Mucosa of stomach (tissue), 1 donor: ENCODE results near the gene P2RY12.

ENCODE experiments used
- H3K27me3 ChIP-seq: one replicate; pipeline ENCODE4 v1.7.0; 2013; ENCODE audit warnings: mild to moderate bottlenecking, low read length; ENCODE audit not compliant: control insufficient read depth, insufficient read depth
- H3K36me3 ChIP-seq: one replicate; pipeline ENCODE4 v1.7.0; 2013; ENCODE audit warnings: low read length; ENCODE audit not compliant: control insufficient read depth, insufficient read depth
- H3K4me1 ChIP-seq: one replicate; pipeline ENCODE4 v1.7.0; 2013; ENCODE audit warnings: mild to moderate bottlenecking, low read length; ENCODE audit not compliant: control insufficient read depth, insufficient read depth
- H3K4me3 ChIP-seq: one replicate; pipeline ENCODE4 v1.7.0; 2013; ENCODE audit warnings: low read length
- H3K9ac ChIP-seq: one replicate; pipeline ENCODE4 v1.7.0; 2013; ENCODE audit warnings: mild to moderate bottlenecking, low read length, moderate library complexity
- H3K9me3 ChIP-seq: one replicate; pipeline ENCODE4 v1.7.0; 2013; ENCODE audit warnings: mild to moderate bottlenecking, low read length, moderate library complexity; ENCODE audit not compliant: control insufficient read depth
- donor health status: Pancreatic carcinoma.

P2RY12 gene

DNA sequence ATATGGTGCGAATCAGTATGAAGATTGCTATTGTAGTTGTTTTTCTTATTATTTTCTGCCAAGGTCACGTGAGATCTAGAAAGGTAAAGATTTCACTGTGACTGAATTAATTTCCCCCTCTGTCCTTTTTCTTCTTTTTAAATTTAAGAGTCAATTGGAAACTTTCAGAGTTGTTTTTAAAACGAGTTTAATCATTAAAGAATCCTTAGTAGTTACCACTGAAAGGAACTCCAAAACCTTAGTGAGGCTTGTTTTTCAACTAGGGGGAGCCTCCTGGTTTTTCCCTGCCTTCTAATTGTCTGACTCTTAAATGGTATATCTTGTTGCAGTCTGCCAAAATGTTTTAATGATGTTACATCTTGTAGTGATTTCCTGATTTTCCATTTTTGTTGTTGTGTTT, 17.6 kb downstream of the P2RY12 start:
- Histone ChIP-seq H3K36me3 (no peaks in the 10 kb centered on the region), H3K4me3 (no peak overlapping the region), H3K9ac (no peak overlapping the region), H3K9me3 (no peaks in the 10 kb centered on the region), H3K27me3 (no peaks in the 10 kb centered on the region), H3K4me1 (no peaks in the 10 kb centered on the region)

DNA sequence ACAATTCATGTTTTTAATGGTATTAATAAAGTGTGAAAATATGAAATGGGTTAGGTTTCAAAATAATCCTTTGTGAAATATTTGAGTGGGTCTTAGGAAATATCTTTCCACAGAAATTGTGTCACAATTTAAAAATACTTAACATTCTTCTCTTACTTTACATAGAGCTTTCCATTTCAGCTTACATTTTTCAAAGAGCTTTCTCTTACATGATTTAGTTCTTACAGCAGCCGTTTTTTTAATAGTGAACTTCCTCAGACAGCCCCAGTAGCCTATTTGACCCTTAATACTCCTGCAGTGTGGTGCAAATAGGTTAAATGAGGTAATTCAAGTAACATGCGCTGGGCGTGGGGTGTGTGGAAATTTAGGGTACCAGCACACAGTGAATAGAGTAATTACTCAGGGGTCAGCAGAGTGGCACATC, 21.8 kb downstream of the P2RY12 start:
- no peaks in the 10 kb centered on the region for H3K36me3 ChIP-seq
- H3K9ac ChIP-seq: no peak overlapping the region
- no peak overlapping the region for H3K4me3 ChIP-seq
- H3K9me3 ChIP-seq: no peaks in the 10 kb centered on the region
- no peaks in the 10 kb centered on the region for H3K27me3 ChIP-seq
- no peaks in the 10 kb centered on the region for H3K4me1 ChIP-seq

DNA sequence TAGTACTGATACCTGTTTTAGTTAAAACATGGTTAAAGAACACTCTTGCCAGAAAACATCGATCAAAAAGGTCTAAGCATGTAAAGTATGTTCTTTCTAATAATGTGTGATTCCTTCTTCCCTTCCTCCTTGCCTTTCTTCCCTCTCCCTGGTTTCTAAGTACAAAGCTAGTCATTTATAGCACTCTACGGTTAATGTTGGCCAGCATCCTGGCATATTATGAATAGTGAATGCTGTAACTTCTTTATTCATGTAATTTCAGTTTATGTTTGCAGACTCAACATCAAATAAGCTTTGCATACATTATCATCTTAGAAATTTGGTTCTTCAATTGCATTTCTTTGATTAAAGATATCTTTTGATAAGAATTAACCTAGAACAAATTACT, 27.1 kb downstream of the P2RY12 start:
- Histone ChIP-seq H3K4me3 (no peak overlapping the region), H3K9ac (no peak overlapping the region), H3K9me3 (no peaks in the 10 kb centered on the region), H3K36me3 (no peaks in the 10 kb centered on the region), H3K27me3 (no peaks in the 10 kb centered on the region), H3K4me1 (no peaks in the 10 kb centered on the region)

DNA sequence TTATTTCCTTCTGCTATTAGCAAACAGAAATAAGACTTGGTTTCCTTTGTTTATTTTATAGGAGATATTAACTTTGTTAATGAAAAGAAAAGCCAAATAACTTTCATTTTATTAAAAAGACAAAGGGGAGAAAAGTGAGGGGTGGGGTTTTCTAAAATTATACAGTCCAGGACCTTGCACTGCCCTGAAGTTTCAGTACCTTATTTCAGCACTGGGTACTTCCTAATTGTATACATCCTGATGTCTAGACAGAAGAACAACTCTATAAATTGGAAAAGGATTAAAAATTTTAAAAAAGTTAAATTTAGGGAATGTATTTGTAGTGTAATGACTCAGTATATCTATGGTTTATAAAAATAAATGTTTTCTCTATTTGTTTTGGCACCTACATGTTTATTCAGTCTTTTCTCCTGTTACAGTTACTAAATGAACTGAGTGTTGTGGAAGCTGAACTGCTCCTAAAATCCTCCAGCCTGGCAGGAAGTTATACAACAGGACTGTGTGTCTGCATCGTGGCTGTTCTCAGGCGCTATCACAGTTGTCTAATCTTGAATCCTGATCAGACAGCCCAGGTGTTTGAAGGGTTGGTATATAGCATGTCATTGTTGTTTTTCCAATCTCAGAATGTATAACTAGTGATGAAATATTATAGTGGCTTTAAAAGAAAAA, 27.6 kb downstream of the P2RY12 start:
- H3K4me1 ChIP-seq: no peaks in the 10 kb centered on the region
- no peaks in the 10 kb centered on the region for H3K9me3 ChIP-seq
- H3K4me3 ChIP-seq: no peak overlapping the region
- H3K36me3 ChIP-seq: no peaks in the 10 kb centered on the region
- no peak overlapping the region for H3K9ac ChIP-seq
- no peaks in the 10 kb centered on the region for H3K27me3 ChIP-seq

DNA sequence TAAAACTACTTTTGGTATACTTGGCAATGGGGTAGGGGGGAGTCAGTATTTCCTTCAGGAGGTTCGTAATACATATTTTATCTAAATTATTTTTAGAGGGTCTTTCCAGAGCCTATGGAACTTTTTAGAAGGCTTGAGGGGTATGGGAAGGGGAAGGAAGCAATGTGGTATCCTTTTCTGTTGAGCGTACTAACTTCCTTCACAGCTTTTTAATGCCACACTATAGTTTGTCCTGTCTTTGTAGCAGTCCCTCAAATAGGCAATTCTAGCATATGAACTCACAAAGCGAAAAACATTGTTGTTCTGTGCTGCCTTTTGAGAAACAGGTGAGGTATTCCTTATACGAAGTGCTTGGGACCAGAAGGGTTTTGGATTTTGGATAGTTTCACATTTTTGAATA, 32.9 kb downstream of the P2RY12 start:
- no peak overlapping the region for H3K9ac ChIP-seq
- no peaks in the 10 kb centered on the region for H3K27me3 ChIP-seq
- H3K4me3 ChIP-seq: no peak overlapping the region
- no peaks in the 10 kb centered on the region for H3K9me3 ChIP-seq
- no peaks in the 10 kb centered on the region for H3K4me1 ChIP-seq
- no peaks in the 10 kb centered on the region for H3K36me3 ChIP-seq

DNA sequence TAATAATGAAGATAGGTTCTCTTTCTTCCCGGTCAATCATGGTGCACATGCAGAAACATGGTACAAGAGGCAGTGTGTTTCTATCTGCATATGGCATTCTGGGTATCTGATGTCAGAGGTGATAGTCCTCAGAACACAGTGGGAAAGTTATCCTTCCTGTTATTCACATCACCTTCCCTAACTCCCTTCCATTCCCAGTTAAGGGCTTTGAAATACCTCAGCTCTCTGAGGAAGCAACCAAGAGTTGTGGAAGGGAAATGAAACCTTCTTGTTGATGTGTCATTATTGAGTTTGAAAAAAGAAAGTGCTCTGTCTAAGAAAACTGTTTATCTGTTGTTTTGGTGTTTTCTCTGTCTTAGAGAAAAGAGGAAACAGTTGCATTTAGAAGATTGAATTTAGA, 33.3 kb downstream of the P2RY12 start:
- no peaks in the 10 kb centered on the region for H3K36me3 ChIP-seq
- no peaks in the 10 kb centered on the region for H3K27me3 ChIP-seq
- no peaks in the 10 kb centered on the region for H3K9me3 ChIP-seq
- H3K9ac ChIP-seq: no peak overlapping the region
- H3K4me3 ChIP-seq: no peak overlapping the region
- no peaks in the 10 kb centered on the region for H3K4me1 ChIP-seq

DNA sequence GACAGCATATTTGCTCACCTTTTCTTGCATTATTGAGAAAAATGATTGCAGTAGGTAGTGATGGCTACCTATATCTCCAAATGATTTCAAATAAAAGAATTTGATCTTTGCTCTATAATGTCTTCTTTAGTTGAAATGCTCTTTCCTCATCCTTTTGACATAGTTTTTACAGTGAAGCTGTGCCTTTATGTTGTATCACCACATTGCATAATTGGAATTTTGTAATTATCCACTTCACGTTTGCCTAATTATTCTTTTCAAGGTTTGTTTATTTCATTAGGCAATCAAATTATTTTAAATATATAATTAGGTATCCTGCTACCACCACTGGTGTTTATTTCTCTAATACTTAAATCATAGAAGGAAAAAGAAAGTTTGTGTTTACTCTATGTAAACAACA, 33.9 kb downstream of the P2RY12 start:
- H3K27me3 ChIP-seq: no peaks in the 10 kb centered on the region
- H3K9me3 ChIP-seq: no peaks in the 10 kb centered on the region
- H3K4me3 ChIP-seq: no peak overlapping the region
- no peak overlapping the region for H3K9ac ChIP-seq
- H3K36me3 ChIP-seq: no peaks in the 10 kb centered on the region
- H3K4me1 ChIP-seq: no peaks in the 10 kb centered on the region

DNA sequence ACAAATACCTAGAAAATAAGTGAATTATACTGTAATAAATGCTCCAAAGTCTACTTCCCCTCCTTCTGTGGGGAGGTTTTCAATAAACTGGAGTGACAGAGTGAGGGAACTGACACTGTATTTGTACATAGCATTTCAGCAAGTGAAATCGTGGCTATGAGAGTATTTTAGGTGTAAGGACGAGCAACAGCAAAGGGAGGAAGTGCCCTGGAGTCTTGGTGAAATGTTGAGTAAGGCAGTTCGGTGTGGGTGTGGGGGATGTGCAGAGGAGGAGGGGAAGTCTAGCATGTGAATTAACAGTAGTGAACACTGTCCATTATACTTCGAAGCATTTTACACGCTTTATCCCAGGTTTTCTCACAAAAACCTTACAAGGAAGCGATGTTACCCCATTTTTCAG, 37.1 kb downstream of the P2RY12 start:
- H3K4me1 ChIP-seq: no peaks in the 10 kb centered on the region
- no peaks in the 10 kb centered on the region for H3K36me3 ChIP-seq
- no peak overlapping the region for H3K4me3 ChIP-seq
- no peak overlapping the region for H3K9ac ChIP-seq
- no peaks in the 10 kb centered on the region for H3K27me3 ChIP-seq
- H3K9me3 ChIP-seq: no peaks in the 10 kb centered on the region

DNA sequence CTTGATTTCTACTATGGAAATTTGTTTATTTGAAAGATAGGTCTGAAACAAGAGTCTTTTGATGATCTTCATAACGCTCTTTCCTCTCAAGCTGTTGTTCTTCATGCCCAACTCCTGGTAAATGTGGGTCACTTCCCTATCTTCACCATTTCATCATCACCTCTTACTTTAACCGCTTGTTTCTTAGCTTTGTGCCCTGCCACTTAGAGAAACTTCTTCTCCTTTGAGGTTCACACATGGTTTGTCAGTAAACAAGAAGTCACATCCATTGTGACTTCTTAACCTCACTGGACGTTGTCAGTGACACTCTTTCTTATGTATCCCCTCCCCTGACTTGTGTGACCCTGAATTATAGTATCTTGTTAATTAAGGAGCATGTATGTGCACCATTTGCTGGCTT, 38.3 kb downstream of the P2RY12 start:
- no peaks in the 10 kb centered on the region for H3K9me3 ChIP-seq
- no peaks in the 10 kb centered on the region for H3K4me1 ChIP-seq
- H3K36me3 ChIP-seq: no peaks in the 10 kb centered on the region
- H3K9ac ChIP-seq: no peak overlapping the region
- no peak overlapping the region for H3K4me3 ChIP-seq
- no peaks in the 10 kb centered on the region for H3K27me3 ChIP-seq

DNA sequence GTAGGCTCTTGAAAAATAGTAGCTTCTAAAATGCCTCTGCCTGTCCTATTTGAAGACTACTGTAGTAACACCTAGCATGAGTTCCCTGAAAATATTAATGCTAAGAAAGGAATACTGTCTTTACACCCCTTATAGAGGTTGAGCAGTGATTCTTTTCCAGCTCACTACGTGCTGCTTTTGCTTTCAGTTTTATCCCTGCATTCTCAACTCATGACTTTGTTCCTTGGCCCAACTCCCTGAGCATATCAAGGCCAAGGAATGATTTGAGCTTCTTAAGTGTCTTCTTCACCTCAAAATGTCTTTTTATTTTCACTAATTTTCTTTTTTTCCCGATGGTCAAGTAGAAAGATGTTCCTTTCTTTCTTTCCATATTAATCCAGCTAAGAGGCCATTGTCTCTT, 38.7 kb downstream of the P2RY12 start:
- no peak overlapping the region for H3K9ac ChIP-seq
- no peaks in the 10 kb centered on the region for H3K4me1 ChIP-seq
- H3K27me3 ChIP-seq: no peaks in the 10 kb centered on the region
- no peak overlapping the region for H3K4me3 ChIP-seq
- no peaks in the 10 kb centered on the region for H3K9me3 ChIP-seq
- H3K36me3 ChIP-seq: no peaks in the 10 kb centered on the region

DNA sequence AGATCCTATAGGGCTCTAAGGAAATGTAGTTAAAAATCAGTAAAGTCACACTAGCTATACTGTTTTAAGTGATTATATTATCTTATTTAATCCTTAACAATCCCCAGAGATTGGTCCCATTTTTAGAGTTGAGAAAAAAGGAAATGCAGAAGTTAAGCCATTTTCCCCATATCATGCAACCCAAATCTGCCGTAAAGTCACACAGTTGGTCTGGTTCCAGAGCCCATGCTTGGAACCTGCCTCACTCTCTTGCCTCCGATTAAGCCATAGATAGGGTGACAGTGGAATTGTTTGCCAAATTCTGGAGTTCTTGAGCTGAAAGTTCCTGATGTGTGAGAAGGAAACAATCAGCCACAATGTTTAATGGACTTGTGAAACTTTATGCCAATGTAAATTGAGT, 52.9 kb downstream of the P2RY12 start:
- Histone ChIP-seq H3K9ac (no peak overlapping the region), H3K4me3 (no peak overlapping the region), H3K4me1 (no peaks in the 10 kb centered on the region), H3K36me3 (no peaks in the 10 kb centered on the region), H3K27me3 (no peaks in the 10 kb centered on the region), H3K9me3 (no peaks in the 10 kb centered on the region)

DNA sequence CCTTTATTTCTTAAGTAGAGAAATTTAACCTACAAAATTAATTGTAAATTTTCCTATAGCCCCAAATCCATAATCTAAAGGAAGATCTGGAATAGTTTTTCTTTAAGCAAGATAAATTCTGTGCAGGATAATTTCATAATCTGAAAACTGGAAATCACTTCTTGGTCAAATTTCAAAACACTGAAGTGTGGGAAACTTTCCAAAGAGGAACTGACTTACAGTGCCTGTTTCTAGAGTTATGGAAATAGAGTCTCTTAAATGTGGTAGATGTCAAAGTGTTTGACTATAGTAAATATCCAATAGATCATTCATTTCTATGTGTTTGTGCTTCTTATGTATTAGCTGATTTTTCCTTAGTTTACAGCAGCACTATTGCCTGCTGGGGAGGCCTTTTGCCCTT, 53.7 kb downstream of the P2RY12 start:
- Histone ChIP-seq H3K4me1 (no peaks in the 10 kb centered on the region), H3K4me3 (no peak overlapping the region), H3K9me3 (no peaks in the 10 kb centered on the region), H3K36me3 (no peaks in the 10 kb centered on the region), H3K9ac (no peak overlapping the region), H3K27me3 (no peaks in the 10 kb centered on the region)

DNA sequence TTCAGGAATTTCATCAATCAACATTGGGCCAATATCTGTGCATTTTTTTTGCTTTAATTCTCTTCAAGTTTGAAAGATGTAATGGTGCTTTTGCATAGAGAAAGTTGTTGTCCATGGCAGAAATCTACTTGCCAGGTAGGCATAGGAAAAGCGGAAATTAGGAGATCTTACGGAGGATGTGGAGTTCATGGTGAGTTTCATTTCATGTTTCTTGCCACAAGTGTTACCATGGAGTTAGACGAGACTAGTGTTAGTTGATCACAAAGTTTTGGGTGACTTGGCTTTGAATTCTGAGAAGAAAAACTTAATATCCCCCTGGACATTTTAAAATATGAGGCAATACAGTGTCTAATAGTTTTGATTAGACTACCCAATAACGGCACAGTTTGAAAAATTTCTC, 54.2 kb downstream of the P2RY12 start:
- no peak overlapping the region for H3K9ac ChIP-seq
- H3K9me3 ChIP-seq: no peaks in the 10 kb centered on the region
- no peaks in the 10 kb centered on the region for H3K27me3 ChIP-seq
- no peaks in the 10 kb centered on the region for H3K4me1 ChIP-seq
- no peaks in the 10 kb centered on the region for H3K36me3 ChIP-seq
- H3K4me3 ChIP-seq: no peak overlapping the region
